SK-N-SH treated with all-trans-retinoic acid at 6 μM for 48 hours (cell line): Measurements from ENCODE around the gene ACAP2.

Experiments
- ATAC-seq: fragments of 200-7000 bp; cut with Tn5 transposase; 3 replicates; pipeline ENCODE4 v1.9.1; 2020; ENCODE audit warnings: mild to moderate bottlenecking, moderate library complexity
- ARNTL ChIP-seq: fragments of 450-650 bp; formaldehyde crosslinking; IDR thresholded peaks from 2 replicates; pipeline ENCODE4 v1.5.0; 2020; ENCODE audit warnings: low read depth, mild to moderate bottlenecking, moderate library complexity, borderline replicate concordance
- BACH2 ChIP-seq: fragments of 250-450 bp; sonication (Bioruptor Pico); IDR thresholded peaks from 2 replicates; pipeline ENCODE4 v1.9.0; 2021; ENCODE audit warnings: mild to moderate bottlenecking, borderline replicate concordance
- ESRRG ChIP-seq: fragments of 250-450 bp; sonication (Bioruptor Pico); IDR thresholded peaks from 2 replicates; pipeline ENCODE4 v1.6.1; 2021; ENCODE audit warnings: mild to moderate bottlenecking
- GLIS3 ChIP-seq: fragments of 250-450 bp; sonication (Bioruptor Pico); IDR thresholded peaks from 2 replicates; pipeline ENCODE4 v1.5.0; 2020; ENCODE audit warnings: mild to moderate bottlenecking, moderate library complexity
- ISL1 ChIP-seq: fragments of 250-450 bp; sonication (Bioruptor Pico); IDR thresholded peaks from 2 replicates; pipeline ENCODE4 v2.1.2; 2022; ENCODE audit warnings: mild to moderate bottlenecking, moderate library complexity
- OSR1 ChIP-seq: fragments of 250-450 bp; sonication (Bioruptor Pico); IDR thresholded peaks from 2 replicates; pipeline ENCODE4 v1.8.0; 2022; ENCODE audit warnings: moderate library complexity, mild to moderate bottlenecking, inconsistent platforms
- PPARA ChIP-seq: fragments of 250-450 bp; sonication (Bioruptor Pico); IDR thresholded peaks from 2 replicates; pipeline ENCODE4 v1.5.0; 2020; ENCODE audit warnings: mild to moderate bottlenecking, borderline replicate concordance
- RARB ChIP-seq: fragments of 250-450 bp; sonication (Bioruptor Pico); IDR thresholded peaks from 2 replicates; pipeline ENCODE4 v1.8.0; 2021; ENCODE audit warnings: mild to moderate bottlenecking, moderate library complexity
- SNAI2 ChIP-seq: fragments of 250-450 bp; sonication (Bioruptor Pico); IDR thresholded peaks from 2 replicates; pipeline ENCODE4 v1.5.0; 2020; ENCODE audit warnings: mild to moderate bottlenecking, moderate library complexity
- TCF4 ChIP-seq: fragments of 250-450 bp; sonication (Bioruptor Pico); IDR thresholded peaks from 2 replicates; pipeline ENCODE4 v1.8.0; 2021; ENCODE audit warnings: mild to moderate bottlenecking, moderate library complexity, borderline replicate concordance
- TOX ChIP-seq: fragments of 250-450 bp; sonication (Bioruptor Pico); IDR thresholded peaks from 2 replicates; pipeline ENCODE4 v1.8.0; 2021; ENCODE audit warnings: mild to moderate bottlenecking, moderate library complexity, borderline replicate concordance
- ZC3H10 ChIP-seq: fragments of 250-450 bp; sonication (Bioruptor Pico); IDR thresholded peaks from 2 replicates; pipeline ENCODE4 v1.5.1; 2021; ENCODE audit warnings: mild to moderate bottlenecking, moderate library complexity
- ZFP3 ChIP-seq: fragments of 250-450 bp; sonication (Bioruptor Pico); IDR thresholded peaks from 2 replicates; pipeline ENCODE4 v1.5.0; 2020; ENCODE audit warnings: mild to moderate bottlenecking, moderate library complexity
- ZFP30 ChIP-seq: fragments of 450-650 bp; formaldehyde crosslinking; IDR thresholded peaks from 2 replicates; pipeline ENCODE4 v1.5.0; 2022; ENCODE audit warnings: mild to moderate bottlenecking, moderate library complexity
- ZNF565 ChIP-seq: fragments of 450-650 bp; formaldehyde crosslinking; conservative IDR thresholded peaks from 2 replicates; pipeline ENCODE4 v1.5.0; 2020; ENCODE audit warnings: low read depth, mild to moderate bottlenecking, moderate library complexity
- ZNF70 ChIP-seq: fragments of 450-650 bp; formaldehyde crosslinking; IDR thresholded peaks from 2 replicates; pipeline ENCODE4 v1.5.0; 2020; ENCODE audit warnings: mild to moderate bottlenecking, moderate library complexity
- ZNF8 ChIP-seq: fragments of 450-650 bp; formaldehyde crosslinking; IDR thresholded peaks from 2 replicates; pipeline ENCODE4 v1.5.0; 2020; ENCODE audit warnings: mild to moderate bottlenecking, moderate library complexity
- TF ChIP-seq, protein P1 (sequence below): fragments of 250-450 bp; sonication (Bioruptor Pico); IDR thresholded peaks from 2 replicates; pipeline ENCODE4 v1.5.0; 2020; ENCODE audit warnings: mild to moderate bottlenecking, moderate library complexity
- TF ChIP-seq, protein P2 (sequence below): fragments of 250-450 bp; sonication (Bioruptor Pico); IDR thresholded peaks from 2 replicates; pipeline ENCODE4 v1.5.1; 2020; ENCODE audit warnings: low read depth, mild to moderate bottlenecking, moderate library complexity
- TF ChIP-seq, protein P3 (sequence below): fragments of 250-450 bp; sonication (Bioruptor Pico); IDR thresholded peaks from 2 replicates; pipeline ENCODE4 v1.8.0; 2021; ENCODE audit warnings: low read depth, mild to moderate bottlenecking, moderate library complexity, borderline replicate concordance
- TF ChIP-seq, protein P4 (sequence below): fragments of 250-450 bp; sonication (Bioruptor Pico); IDR thresholded peaks from 2 replicates; pipeline ENCODE4 v1.8.0; 2020; ENCODE audit warnings: mild to moderate bottlenecking, moderate library complexity, borderline replicate concordance
- TF ChIP-seq, protein P5 (sequence below): fragments of 250-450 bp; sonication (Bioruptor Pico); IDR thresholded peaks from 2 replicates; pipeline ENCODE4 v1.5.1; 2021; ENCODE audit warnings: mild to moderate bottlenecking, moderate library complexity

Gene ACAP2

DNA sequence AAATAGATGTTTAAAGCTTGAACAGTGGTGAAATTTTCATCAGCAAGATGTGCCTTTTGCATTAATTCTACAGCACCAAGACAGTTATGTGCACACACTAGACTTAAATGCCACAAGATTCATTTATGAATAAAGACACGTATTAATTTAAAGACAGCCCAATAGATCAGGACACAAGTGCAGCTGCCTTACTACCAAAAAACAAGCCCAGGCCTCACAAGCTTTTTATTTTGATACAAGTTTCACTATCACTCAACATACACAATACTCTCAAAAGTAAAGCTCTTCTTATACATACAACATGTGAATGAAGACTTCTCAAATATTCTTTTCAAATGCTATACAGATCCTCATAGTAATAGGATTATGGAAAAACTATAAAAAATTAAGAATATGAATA lies 2.4 kb downstream of the ACAP2 start:
- TF ChIP-seq ZFP30 (CRISPR knock-in tag) (no peak), PPARA (CRISPR knock-in tag) (no peak), ZNF8 (no peak), BACH2 (CRISPR knock-in tag) (no peak), GLIS3 (CRISPR knock-in tag) (no peak), ARNTL (CRISPR knock-in tag) (no peak), ISL1 (no peak), SNAI2 (CRISPR knock-in tag) (no peak), OSR1 (no peak), ZNF565 (CRISPR knock-in tag) (no peak), RARB (CRISPR knock-in tag) (no peak), ZC3H10 (CRISPR knock-in tag) (no peak)
- TF ChIP-seq, protein P1, sequence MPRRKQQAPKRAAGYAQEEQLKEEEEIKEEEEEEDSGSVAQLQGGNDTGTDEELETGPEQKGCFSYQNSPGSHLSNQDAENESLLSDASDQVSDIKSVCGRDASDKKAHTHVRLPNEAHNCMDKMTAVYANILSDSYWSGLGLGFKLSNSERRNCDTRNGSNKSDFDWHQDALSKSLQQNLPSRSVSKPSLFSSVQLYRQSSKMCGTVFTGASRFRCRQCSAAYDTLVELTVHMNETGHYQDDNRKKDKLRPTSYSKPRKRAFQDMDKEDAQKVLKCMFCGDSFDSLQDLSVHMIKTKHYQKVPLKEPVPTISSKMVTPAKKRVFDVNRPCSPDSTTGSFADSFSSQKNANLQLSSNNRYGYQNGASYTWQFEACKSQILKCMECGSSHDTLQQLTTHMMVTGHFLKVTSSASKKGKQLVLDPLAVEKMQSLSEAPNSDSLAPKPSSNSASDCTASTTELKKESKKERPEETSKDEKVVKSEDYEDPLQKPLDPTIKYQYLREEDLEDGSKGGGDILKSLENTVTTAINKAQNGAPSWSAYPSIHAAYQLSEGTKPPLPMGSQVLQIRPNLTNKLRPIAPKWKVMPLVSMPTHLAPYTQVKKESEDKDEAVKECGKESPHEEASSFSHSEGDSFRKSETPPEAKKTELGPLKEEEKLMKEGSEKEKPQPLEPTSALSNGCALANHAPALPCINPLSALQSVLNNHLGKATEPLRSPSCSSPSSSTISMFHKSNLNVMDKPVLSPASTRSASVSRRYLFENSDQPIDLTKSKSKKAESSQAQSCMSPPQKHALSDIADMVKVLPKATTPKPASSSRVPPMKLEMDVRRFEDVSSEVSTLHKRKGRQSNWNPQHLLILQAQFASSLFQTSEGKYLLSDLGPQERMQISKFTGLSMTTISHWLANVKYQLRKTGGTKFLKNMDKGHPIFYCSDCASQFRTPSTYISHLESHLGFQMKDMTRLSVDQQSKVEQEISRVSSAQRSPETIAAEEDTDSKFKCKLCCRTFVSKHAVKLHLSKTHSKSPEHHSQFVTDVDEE (CRISPR knock-in tag), result no peak
- TF ChIP-seq, protein P2, sequence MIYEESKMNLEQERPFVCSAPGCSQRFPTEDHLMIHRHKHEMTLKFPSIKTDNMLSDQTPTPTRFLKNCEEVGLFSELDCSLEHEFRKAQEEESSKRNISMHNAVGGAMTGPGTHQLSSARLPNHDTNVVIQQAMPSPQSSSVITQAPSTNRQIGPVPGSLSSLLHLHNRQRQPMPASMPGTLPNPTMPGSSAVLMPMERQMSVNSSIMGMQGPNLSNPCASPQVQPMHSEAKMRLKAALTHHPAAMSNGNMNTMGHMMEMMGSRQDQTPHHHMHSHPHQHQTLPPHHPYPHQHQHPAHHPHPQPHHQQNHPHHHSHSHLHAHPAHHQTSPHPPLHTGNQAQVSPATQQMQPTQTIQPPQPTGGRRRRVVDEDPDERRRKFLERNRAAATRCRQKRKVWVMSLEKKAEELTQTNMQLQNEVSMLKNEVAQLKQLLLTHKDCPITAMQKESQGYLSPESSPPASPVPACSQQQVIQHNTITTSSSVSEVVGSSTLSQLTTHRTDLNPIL (CRISPR knock-in tag), result no peak
- TF ChIP-seq, protein P3, sequence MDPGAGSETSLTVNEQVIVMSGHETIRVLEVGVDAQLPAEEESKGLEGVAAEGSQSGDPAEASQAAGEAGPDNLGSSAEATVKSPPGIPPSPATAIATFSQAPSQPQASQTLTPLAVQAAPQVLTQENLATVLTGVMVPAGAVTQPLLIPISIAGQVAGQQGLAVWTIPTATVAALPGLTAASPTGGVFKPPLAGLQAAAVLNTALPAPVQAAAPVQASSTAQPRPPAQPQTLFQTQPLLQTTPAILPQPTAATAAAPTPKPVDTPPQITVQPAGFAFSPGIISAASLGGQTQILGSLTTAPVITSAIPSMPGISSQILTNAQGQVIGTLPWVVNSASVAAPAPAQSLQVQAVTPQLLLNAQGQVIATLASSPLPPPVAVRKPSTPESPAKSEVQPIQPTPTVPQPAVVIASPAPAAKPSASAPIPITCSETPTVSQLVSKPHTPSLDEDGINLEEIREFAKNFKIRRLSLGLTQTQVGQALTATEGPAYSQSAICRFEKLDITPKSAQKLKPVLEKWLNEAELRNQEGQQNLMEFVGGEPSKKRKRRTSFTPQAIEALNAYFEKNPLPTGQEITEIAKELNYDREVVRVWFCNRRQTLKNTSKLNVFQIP (CRISPR knock-in tag), result no peak
- TF ChIP-seq, protein P4, sequence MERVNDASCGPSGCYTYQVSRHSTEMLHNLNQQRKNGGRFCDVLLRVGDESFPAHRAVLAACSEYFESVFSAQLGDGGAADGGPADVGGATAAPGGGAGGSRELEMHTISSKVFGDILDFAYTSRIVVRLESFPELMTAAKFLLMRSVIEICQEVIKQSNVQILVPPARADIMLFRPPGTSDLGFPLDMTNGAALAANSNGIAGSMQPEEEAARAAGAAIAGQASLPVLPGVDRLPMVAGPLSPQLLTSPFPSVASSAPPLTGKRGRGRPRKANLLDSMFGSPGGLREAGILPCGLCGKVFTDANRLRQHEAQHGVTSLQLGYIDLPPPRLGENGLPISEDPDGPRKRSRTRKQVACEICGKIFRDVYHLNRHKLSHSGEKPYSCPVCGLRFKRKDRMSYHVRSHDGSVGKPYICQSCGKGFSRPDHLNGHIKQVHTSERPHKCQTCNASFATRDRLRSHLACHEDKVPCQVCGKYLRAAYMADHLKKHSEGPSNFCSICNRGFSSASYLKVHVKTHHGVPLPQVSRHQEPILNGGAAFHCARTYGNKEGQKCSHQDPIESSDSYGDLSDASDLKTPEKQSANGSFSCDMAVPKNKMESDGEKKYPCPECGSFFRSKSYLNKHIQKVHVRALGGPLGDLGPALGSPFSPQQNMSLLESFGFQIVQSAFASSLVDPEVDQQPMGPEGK, result no peak
- no peak for ATAC-seq

DNA sequence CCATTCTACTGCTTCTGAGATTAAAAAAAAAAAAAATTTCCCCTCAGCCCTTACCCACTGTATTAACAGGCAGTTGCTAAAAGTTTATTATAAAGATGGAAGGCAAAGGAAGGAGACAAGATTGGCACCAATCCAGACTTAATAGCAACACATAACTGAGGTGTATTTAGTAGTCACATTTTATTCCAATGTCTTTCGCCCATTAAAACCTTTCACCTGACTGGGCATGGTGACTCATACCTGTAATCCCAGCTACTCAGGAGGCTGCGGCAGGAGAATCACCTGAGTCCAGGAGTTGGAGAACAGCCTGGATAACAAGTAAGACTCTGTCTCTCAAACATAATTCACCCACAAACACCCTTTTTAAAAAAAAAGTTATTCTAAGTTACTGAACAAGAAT lies 4.4 kb downstream of the ACAP2 start:
- TF ChIP-seq ESRRG (CRISPR knock-in tag) (no peak), ZNF8 (no peak), TOX (CRISPR knock-in tag) (no peak), ARNTL (CRISPR knock-in tag) (no peak), ZNF70 (CRISPR knock-in tag) (no peak), RARB (CRISPR knock-in tag) (no peak), BACH2 (CRISPR knock-in tag) (no peak), TCF4 (CRISPR knock-in tag) (no peak), ZFP3 (CRISPR knock-in tag) (no peak), ZNF565 (CRISPR knock-in tag) (no peak), SNAI2 (CRISPR knock-in tag) (no peak), OSR1 (no peak)
- TF ChIP-seq, protein P2 (CRISPR knock-in tag), result no peak
- TF ChIP-seq, protein P3 (CRISPR knock-in tag), result no peak
- TF ChIP-seq, protein P5, sequence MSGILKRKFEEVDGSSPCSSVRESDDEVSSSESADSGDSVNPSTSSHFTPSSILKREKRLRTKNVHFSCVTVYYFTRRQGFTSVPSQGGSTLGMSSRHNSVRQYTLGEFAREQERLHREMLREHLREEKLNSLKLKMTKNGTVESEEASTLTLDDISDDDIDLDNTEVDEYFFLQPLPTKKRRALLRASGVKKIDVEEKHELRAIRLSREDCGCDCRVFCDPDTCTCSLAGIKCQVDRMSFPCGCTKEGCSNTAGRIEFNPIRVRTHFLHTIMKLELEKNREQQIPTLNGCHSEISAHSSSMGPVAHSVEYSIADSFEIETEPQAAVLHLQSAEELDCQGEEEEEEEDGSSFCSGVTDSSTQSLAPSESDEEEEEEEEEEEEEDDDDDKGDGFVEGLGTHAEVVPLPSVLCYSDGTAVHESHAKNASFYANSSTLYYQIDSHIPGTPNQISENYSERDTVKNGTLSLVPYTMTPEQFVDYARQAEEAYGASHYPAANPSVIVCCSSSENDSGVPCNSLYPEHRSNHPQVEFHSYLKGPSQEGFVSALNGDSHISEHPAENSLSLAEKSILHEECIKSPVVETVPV (CRISPR knock-in tag), result no peak
- TF ChIP-seq, protein P4, result no peak
- ATAC-seq, result no peak
